ENCODE data around the gene RHBDD1.

Gene RHBDD1

DNA sequence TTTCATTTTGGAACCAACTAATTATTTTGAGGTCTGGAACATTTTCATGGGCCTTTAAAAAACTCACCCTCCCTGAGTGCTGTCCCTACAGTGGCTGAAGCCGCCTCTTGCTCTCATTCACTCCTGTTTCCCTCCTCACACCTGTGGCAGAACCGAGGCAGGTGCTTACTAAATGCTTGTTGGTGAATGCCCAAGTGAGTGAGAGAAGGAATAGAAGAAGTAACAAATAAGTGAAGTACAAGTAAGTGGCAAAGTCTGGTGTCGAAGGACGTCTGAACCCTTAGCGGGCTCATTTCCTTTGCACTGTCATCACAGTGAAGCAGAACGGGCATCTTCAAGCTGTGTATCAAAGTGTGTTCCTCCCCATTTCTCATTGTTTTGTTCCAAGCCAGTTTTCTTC lies 135.2 kb downstream of the RHBDD1 start:
- Histone ChIP-seq H3K27ac (ENCODE audit: low read depth, low read length) (peak overlapping the region; percentile 69), H3K4me2 (ENCODE audit: low read length) (peak overlapping the region; percentile 91), H3K4me1 (ENCODE audit: control insufficient read depth, low read length) (peaks cover 31% of the 10 kb centered on the region), H3K36me3 (ENCODE audit: control insufficient read depth, low read length) (0 out of 2 replicates have a peak, but pooled peaks cover 3% of the 10 kb centered on the region), H3K9me3 (ENCODE audit: control insufficient read depth, insufficient read depth, low read length) (no peaks in the 10 kb centered on the region), H3K9me2 (replicated peaks; ENCODE audit: control insufficient read depth, low read length) (no peaks in the 10 kb centered on the region), H3K27me3 (ENCODE audit: control insufficient read depth, low read length) (no peaks in the 10 kb centered on the region), H3K79me2 (ENCODE audit: control insufficient read depth, low read length) (no peaks in the 10 kb centered on the region), H3F3A (ENCODE audit: control insufficient read depth, insufficient read depth) (no peaks in the 10 kb centered on the region), H3K4me3 (ENCODE audit: low read length) (peak overlapping the region; percentile 63), H4K20me1 (ENCODE audit: control insufficient read depth, insufficient read depth, low read depth, low read length) (no peaks in the 10 kb centered on the region)
- TF ChIP-seq, protein P1, sequence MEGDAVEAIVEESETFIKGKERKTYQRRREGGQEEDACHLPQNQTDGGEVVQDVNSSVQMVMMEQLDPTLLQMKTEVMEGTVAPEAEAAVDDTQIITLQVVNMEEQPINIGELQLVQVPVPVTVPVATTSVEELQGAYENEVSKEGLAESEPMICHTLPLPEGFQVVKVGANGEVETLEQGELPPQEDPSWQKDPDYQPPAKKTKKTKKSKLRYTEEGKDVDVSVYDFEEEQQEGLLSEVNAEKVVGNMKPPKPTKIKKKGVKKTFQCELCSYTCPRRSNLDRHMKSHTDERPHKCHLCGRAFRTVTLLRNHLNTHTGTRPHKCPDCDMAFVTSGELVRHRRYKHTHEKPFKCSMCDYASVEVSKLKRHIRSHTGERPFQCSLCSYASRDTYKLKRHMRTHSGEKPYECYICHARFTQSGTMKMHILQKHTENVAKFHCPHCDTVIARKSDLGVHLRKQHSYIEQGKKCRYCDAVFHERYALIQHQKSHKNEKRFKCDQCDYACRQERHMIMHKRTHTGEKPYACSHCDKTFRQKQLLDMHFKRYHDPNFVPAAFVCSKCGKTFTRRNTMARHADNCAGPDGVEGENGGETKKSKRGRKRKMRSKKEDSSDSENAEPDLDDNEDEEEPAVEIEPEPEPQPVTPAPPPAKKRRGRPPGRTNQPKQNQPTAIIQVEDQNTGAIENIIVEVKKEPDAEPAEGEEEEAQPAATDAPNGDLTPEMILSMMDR (IDR thresholded peaks at IDR 0.05; ENCODE audit: low read depth, low read length, poor library complexity, severe bottlenecking), result no peak
- no peak for TF ChIP-seq EZH2phosphoT487 (IDR thresholded peaks at IDR 0.05; ENCODE audit: borderline replicate concordance, low read length)

DNA sequence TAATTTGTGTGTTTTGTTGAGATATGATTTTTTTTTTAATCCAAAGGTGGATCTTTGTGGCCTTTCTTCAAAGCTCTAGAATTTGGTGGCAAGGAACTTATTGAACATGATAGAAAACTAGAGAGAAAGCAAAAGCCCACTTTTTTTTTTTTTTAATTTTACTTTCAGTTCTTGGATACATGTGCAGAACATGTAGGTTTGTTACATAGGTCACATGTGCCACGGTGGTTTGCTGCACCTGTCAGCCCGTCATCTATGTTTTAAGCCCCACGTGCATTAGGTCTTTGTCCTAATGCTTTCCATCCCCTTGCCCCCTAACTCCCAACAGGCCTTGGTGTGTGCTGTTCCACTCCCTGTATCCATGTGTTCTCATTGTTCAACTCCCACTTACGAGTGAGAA lies 135.9 kb downstream of the RHBDD1 start:
- no peaks in the 10 kb centered on the region for H3K79me2 ChIP-seq (ENCODE audit: control insufficient read depth, low read length)
- peak overlapping the region; percentile 63 for H3K4me3 ChIP-seq (ENCODE audit: low read length)
- H3F3A ChIP-seq (ENCODE audit: control insufficient read depth, insufficient read depth), result no peaks in the 10 kb centered on the region
- no peaks in the 10 kb centered on the region for H3K9me2 ChIP-seq (replicated peaks; ENCODE audit: control insufficient read depth, low read length)
- TF ChIP-seq, protein P1 (IDR thresholded peaks at IDR 0.05; ENCODE audit: low read depth, low read length, poor library complexity, severe bottlenecking), result no peak
- no peak for TF ChIP-seq EZH2phosphoT487 (IDR thresholded peaks at IDR 0.05; ENCODE audit: borderline replicate concordance, low read length)
- H3K4me2 ChIP-seq (ENCODE audit: low read length), result peak overlapping the region; percentile 91
- no peaks in the 10 kb centered on the region for H3K9me3 ChIP-seq (ENCODE audit: control insufficient read depth, insufficient read depth, low read length)
- no peaks in the 10 kb centered on the region for H4K20me1 ChIP-seq (ENCODE audit: control insufficient read depth, insufficient read depth, low read depth, low read length)
- H3K27me3 ChIP-seq (ENCODE audit: control insufficient read depth, low read length), result no peaks in the 10 kb centered on the region
- 0 out of 2 replicates have a peak, but pooled peaks cover 3% of the 10 kb centered on the region for H3K36me3 ChIP-seq (ENCODE audit: control insufficient read depth, low read length)
- H3K27ac ChIP-seq (ENCODE audit: low read depth, low read length), result peak overlapping the region; percentile 69; the same call in 1 of the 2 replicates
- H3K4me1 ChIP-seq (ENCODE audit: control insufficient read depth, low read length), result peaks cover 31% of the 10 kb centered on the region

DNA sequence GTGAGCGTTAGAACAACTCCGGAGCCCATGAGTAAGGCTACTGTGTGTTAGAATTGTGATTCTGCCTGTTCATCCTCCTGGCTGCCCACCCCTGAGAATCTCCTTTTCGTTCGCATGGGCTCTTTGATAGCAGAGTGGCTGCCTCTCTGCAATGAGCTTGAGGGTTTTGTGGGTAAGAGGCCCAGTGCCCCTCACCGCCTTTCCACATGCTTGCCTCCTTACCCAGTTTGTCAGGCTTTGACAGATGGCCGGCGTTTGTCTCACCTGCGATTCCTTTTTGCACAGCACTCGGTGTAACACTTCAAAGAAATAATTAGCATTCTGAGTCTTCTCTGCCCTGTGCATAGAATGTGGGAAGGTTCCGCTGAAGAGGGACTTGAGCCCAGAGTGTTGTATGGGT lies 138.0 kb downstream of the RHBDD1 start:
- Histone ChIP-seq H3K9me2 (replicated peaks; ENCODE audit: control insufficient read depth, low read length) (no peaks in the 10 kb centered on the region), H3K4me1 (ENCODE audit: control insufficient read depth, low read length) (peaks cover 36% of the 10 kb centered on the region), H3K4me3 (ENCODE audit: low read length) (no peak overlapping the region), H3F3A (ENCODE audit: control insufficient read depth, insufficient read depth) (no peaks in the 10 kb centered on the region), H4K20me1 (ENCODE audit: control insufficient read depth, insufficient read depth, low read depth, low read length) (no peaks in the 10 kb centered on the region), H3K79me2 (ENCODE audit: control insufficient read depth, low read length) (no peaks in the 10 kb centered on the region), H3K27me3 (ENCODE audit: control insufficient read depth, low read length) (no peaks in the 10 kb centered on the region), H3K9me3 (ENCODE audit: control insufficient read depth, insufficient read depth, low read length) (no peaks in the 10 kb centered on the region), H3K36me3 (ENCODE audit: control insufficient read depth, low read length) (0 out of 2 replicates have a peak, but pooled peaks cover 3% of the 10 kb centered on the region), H3K27ac (ENCODE audit: low read depth, low read length) (no peak overlapping the region), H3K4me2 (ENCODE audit: low read length) (no peak overlapping the region)
- TF ChIP-seq, protein P1 (IDR thresholded peaks at IDR 0.05; ENCODE audit: low read depth, low read length, poor library complexity, severe bottlenecking), result no peak
- no peak for TF ChIP-seq EZH2phosphoT487 (IDR thresholded peaks at IDR 0.05; ENCODE audit: borderline replicate concordance, low read length)
